ENCODE data around the gene IQCF5.

IQCF5 gene

DNA sequence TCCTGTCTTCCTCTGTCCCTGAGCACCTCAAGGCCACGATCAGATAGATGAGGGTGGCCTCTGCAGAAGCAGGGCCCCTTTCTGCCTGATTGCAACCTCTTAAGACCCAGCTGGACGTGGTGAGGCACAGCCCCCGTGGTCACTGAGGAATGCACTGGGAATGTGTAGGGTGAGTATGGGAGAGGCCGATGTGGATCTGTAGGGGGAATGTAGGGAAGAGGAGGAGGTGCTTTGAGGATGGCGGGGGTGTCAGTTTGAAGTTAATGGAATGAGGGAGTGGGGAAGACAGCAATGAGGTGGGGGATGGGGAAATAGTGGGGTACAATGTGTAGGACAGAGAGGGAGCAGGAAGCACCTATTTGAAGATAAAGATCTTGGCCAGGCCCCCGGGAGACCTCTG is 785 bp upstream of the IQCF5 start:
- TF ChIP-seq SNAI2 (CRISPR knock-in tag; IDR thresholded peaks at IDR 0.05) (no peak), ZNF565 (CRISPR knock-in tag; conservative IDR thresholded peaks at IDR 0.05; ENCODE audit: low read depth) (no peak), RARB (CRISPR knock-in tag; IDR thresholded peaks at IDR 0.05) (no peak), TOX (CRISPR knock-in tag; IDR thresholded peaks at IDR 0.05; ENCODE audit: borderline replicate concordance) (no peak), ZFP30 (CRISPR knock-in tag; IDR thresholded peaks at IDR 0.05) (no peak), ESRRG (CRISPR knock-in tag; IDR thresholded peaks at IDR 0.05) (no peak), ZC3H10 (CRISPR knock-in tag; IDR thresholded peaks at IDR 0.05) (no peak), CSDC2 (CRISPR knock-in tag; IDR thresholded peaks at IDR 0.05) (no peak), GLIS3 (CRISPR knock-in tag; IDR thresholded peaks at IDR 0.05) (no peak), PPARA (CRISPR knock-in tag; IDR thresholded peaks at IDR 0.05; ENCODE audit: borderline replicate concordance) (no peak), POU6F1 (CRISPR knock-in tag; IDR thresholded peaks at IDR 0.05; ENCODE audit: borderline replicate concordance, low read depth) (no peak), TSHZ2 (CRISPR knock-in tag; IDR thresholded peaks at IDR 0.05) (no peak), ZNF70 (CRISPR knock-in tag; IDR thresholded peaks at IDR 0.05) (no peak), ZNF8 (CRISPR knock-in tag; IDR thresholded peaks at IDR 0.05) (no peak), TCF4 (CRISPR knock-in tag; IDR thresholded peaks at IDR 0.05; ENCODE audit: borderline replicate concordance) (no peak), OSR1 (CRISPR knock-in tag; IDR thresholded peaks at IDR 0.05) (no peak)
- ATAC-seq = no peak

- no peak for ATAC-seq
- TF ChIP-seq ESRRG (CRISPR knock-in tag; IDR thresholded peaks at IDR 0.05) (no peak), PPARA (CRISPR knock-in tag; IDR thresholded peaks at IDR 0.05; ENCODE audit: borderline replicate concordance) (no peak), ISL1 (CRISPR knock-in tag; IDR thresholded peaks at IDR 0.05) (no peak), SNAI2 (CRISPR knock-in tag; IDR thresholded peaks at IDR 0.05) (no peak), CSDC2 (CRISPR knock-in tag; IDR thresholded peaks at IDR 0.05) (no peak), BACH2 (CRISPR knock-in tag; IDR thresholded peaks at IDR 0.05; ENCODE audit: borderline replicate concordance) (no peak), ZNF565 (CRISPR knock-in tag; conservative IDR thresholded peaks at IDR 0.05; ENCODE audit: low read depth) (no peak), ARNTL (CRISPR knock-in tag; IDR thresholded peaks at IDR 0.05; ENCODE audit: borderline replicate concordance, low read depth) (no peak)
Observed at GRCh38 chr3:51874889-51875288, 512 bp downstream of the IQCF5 start.

- no peak for ATAC-seq
- TF ChIP-seq BACH2 (CRISPR knock-in tag; IDR thresholded peaks at IDR 0.05; ENCODE audit: borderline replicate concordance) = no peak
- TF ChIP-seq ZNF70 (CRISPR knock-in tag; IDR thresholded peaks at IDR 0.05) = no peak
- TF ChIP-seq CSRNP3 (CRISPR knock-in tag; IDR thresholded peaks at IDR 0.05) = no peak
Observed at GRCh38 chr3:51874411-51874810, 990 bp downstream of the IQCF5 start.

GRCh38 chr3:51873876-51874275 is 1.5 kb downstream of the IQCF5 start:
- TF ChIP-seq POU6F1 (CRISPR knock-in tag; IDR thresholded peaks at IDR 0.05; ENCODE audit: borderline replicate concordance, low read depth) (no peak), ZFP30 (CRISPR knock-in tag; IDR thresholded peaks at IDR 0.05) (no peak), CSDC2 (CRISPR knock-in tag; IDR thresholded peaks at IDR 0.05) (no peak), ZFP3 (CRISPR knock-in tag; IDR thresholded peaks at IDR 0.05) (no peak), ZNF70 (CRISPR knock-in tag; IDR thresholded peaks at IDR 0.05) (no peak), BACH2 (CRISPR knock-in tag; IDR thresholded peaks at IDR 0.05; ENCODE audit: borderline replicate concordance) (no peak), SNAI2 (CRISPR knock-in tag; IDR thresholded peaks at IDR 0.05) (no peak), ESRRG (CRISPR knock-in tag; IDR thresholded peaks at IDR 0.05) (no peak), ZNF565 (CRISPR knock-in tag; conservative IDR thresholded peaks at IDR 0.05; ENCODE audit: low read depth) (no peak), OSR1 (CRISPR knock-in tag; IDR thresholded peaks at IDR 0.05) (no peak), CREB5 (CRISPR knock-in tag; IDR thresholded peaks at IDR 0.05; ENCODE audit: low read depth) (no peak), RARB (CRISPR knock-in tag; IDR thresholded peaks at IDR 0.05) (no peak), ARNTL (CRISPR knock-in tag; IDR thresholded peaks at IDR 0.05; ENCODE audit: borderline replicate concordance, low read depth) (no peak)
- ATAC-seq = no peak
